ENCODE measurements around the gene ADAM33.

DNA sequence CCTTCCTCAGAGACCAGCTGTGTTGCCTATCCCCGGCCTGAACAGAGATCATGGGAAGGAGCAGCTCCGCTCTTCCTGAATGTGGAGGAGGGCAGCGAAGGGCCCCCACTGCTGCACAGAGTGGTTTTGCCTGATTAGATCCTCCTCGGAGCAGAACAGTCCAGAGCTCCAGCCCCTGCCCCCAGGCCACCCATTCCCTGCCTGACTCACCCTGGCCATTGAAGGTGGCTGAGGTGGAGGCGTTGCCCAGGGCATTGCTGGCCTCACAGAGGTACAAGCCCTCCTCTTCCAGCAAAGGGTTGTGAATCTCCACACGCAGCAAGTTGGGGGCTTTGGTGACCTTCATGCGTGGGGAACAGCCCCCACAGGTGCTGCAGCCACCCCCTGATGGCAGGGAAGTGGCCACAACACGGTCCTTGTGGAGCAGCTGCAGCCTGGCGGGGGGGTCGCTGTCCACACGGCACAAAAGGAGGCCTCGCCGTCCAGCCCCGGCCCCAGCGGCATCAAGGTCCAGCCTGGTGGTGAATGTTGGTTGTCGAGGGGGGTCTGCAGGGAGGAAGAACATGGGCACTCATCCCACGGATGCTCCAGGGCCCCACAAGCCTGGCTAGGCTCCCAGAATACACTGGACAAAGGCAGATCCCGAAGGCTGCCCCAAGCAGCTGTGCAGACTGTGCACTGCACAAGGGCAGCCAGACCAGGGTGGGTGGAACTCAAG is 15.9 kb upstream of the ADAM33 start:
- TF ChIP-seq, protein P1, sequence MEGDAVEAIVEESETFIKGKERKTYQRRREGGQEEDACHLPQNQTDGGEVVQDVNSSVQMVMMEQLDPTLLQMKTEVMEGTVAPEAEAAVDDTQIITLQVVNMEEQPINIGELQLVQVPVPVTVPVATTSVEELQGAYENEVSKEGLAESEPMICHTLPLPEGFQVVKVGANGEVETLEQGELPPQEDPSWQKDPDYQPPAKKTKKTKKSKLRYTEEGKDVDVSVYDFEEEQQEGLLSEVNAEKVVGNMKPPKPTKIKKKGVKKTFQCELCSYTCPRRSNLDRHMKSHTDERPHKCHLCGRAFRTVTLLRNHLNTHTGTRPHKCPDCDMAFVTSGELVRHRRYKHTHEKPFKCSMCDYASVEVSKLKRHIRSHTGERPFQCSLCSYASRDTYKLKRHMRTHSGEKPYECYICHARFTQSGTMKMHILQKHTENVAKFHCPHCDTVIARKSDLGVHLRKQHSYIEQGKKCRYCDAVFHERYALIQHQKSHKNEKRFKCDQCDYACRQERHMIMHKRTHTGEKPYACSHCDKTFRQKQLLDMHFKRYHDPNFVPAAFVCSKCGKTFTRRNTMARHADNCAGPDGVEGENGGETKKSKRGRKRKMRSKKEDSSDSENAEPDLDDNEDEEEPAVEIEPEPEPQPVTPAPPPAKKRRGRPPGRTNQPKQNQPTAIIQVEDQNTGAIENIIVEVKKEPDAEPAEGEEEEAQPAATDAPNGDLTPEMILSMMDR (conservative IDR thresholded peaks at IDR 0.05; ENCODE audit: low read depth in 2 of 2), result no peak
- TF ChIP-seq EZH2 (IDR thresholded peaks at IDR 0.05; ENCODE audit: low read depth, unreplicated experiment) (no peak), EZH2phosphoT487 (IDR thresholded peaks at IDR 0.05; ENCODE audit: unreplicated experiment) (no peak), JUNB (IDR thresholded peaks at IDR 0.05; ENCODE audit: unreplicated experiment) (no peak), POLR2AphosphoS5 (IDR thresholded peaks at IDR 0.05; ENCODE audit: low read depth) (no peak)
